HG03045 (cell line): ENCODE measurements around the gene ZNF316.
"Not testable (repeated sequence)": the region's sequence is repeated elsewhere in the genome, so short reads cannot be mapped to it uniquely, and the experiment has no call there.

Experiments used
- ATAC-seq: cut with Tn5 transposase; IDR thresholded peaks from one replicate; pipeline ENCODE4 v1.9.1; 2021; ENCODE audit warnings: mild to moderate bottlenecking, moderate library complexity; ENCODE audit not compliant: unreplicated experiment

ZNF316 gene

GRCh38 chr7:6621195-6622133 lies 15.7 kb upstream of the ZNF316 start:
- no peak for ATAC-seq

DNA sequence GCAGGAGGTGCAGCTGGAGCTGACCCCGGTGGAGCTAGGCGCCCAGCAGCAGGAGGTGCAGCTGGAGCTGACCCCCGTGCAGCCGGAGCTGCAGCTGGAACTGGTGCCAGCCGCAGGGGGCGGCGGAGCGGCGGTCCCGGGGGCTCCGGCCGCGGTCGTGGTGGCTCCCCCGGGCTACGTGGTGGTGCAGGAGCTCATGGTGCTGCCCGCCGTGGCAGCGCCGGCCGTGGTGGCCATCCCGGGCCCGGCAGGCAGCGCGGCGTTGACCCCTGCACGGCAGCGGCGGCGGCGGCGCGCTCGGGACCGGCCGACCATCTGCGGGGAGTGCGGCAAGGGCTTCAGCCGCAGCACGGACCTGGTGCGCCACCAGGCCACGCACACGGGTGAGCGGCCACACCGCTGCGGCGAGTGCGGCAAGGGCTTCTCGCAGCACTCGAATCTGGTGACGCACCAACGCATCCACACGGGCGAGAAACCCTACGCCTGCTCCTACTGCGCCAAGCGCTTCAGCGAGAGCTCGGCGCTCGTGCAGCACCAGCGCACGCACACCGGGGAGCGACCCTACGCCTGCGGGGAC lies 14.9 kb upstream of the ZNF316 start:
- no peak for ATAC-seq

DNA sequence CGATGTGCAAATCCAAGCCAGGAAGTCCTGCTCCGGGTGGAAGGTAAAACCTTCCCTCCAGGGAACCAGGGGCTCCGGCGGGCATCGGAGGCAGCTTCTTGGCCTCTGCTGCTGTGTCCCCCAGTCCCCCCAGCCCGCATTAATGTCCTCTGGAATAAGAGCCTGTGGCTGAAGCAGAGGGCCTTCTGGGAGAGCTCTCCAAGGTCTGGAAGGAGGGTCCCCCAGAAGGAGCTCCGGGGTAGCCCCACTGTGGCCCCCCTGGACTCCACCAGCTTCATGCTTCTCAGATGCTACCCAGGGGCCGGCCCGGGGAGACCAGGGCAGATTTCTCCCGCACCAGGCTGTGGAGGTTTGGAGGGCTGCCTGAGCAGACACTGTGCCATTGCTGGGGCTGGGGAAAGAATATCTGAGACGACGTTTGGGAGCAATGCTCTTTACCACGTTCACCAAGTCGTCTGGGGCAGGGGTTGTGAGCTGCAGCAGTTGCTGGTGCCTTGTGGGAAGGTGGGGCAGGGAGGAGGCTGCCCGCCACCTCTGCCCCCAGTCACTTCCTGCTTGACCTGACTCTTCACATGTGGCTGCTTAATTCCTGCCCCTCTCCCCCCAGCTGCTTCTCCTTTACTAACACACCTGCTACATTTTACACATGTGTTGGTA lies 13.4 kb upstream of the ZNF316 start:
- ATAC-seq, result no peak

GRCh38 chr7:6624246-6624611 lies 12.9 kb upstream of the ZNF316 start:
- no peak for ATAC-seq

GRCh38 chr7:6628045-6628444 lies 9.1 kb upstream of the ZNF316 start:
- ATAC-seq, result no peak

- no peak for ATAC-seq
Measured at GRCh38 chr7:6630007-6630849, 6.9 kb upstream of the ZNF316 start.

GRCh38 chr7:6631605-6632004 lies 5.5 kb upstream of the ZNF316 start:
- no peak for ATAC-seq

- no peak for ATAC-seq
Measured at GRCh38 chr7:6634021-6634420, 3.1 kb upstream of the ZNF316 start.

DNA sequence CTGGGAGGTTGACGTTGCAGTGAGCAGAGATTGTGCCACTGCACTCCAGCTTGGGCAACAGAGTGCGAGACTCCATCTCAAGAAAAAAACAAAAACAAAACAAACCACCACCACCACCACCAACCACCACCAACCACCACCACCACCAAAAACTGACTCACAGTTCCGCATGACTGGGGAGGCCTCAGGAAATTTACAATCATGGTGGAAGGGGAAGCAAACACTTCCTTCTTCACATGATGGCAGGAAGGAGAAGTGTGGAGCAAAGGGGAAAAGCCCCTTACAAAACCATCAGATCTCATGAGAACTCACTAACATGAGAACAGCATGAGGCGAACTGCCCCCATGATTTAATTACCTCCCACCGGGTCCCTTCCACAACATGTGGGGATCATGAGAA lies 2.1 kb upstream of the ZNF316 start:
- ATAC-seq, result not testable (repeated sequence)

GRCh38 chr7:6637544-6638229 lies 569 bp downstream of the ZNF316 start:
- peak; percentile 69 for ATAC-seq

- no peak for ATAC-seq
Measured at GRCh38 chr7:6639032-6639431, 1.9 kb downstream of the ZNF316 start.

- no peak for ATAC-seq
Measured at GRCh38 chr7:6639627-6640026, 2.5 kb downstream of the ZNF316 start.

DNA sequence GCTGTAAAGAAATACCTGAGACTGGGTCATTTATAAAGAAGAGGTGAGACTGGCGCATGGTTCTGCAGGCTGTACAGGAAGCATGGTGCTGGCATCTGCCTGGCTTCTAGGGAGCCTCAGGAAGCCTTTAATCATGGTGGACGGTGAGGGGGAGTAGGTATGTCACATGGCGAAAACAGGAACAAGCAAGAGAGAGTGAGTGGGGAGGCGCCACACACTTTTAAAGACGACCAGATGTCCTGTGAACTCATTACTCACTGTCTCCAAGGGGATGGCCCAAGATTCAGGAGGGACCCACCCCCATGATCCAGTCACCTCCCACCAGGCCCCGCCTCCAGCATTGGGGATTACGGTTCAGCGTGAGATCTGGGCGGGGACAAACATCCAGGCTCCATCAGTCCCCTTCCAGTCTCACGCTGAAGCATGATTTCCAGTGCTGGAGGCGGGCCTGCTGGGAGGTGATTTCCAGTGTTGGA lies 3.2 kb downstream of the ZNF316 start:
- ATAC-seq, result no peak

- no peak for ATAC-seq
Measured at GRCh38 chr7:6641305-6642035, 4.4 kb downstream of the ZNF316 start.

- ATAC-seq, result no peak
Measured at GRCh38 chr7:6642239-6642839, 5.2 kb downstream of the ZNF316 start.

- ATAC-seq, result no peak
Measured at GRCh38 chr7:6642861-6643640, 5.9 kb downstream of the ZNF316 start.

- no peak for ATAC-seq
Measured at GRCh38 chr7:6643915-6644625, 7.0 kb downstream of the ZNF316 start.

- ATAC-seq, result no peak
Measured at GRCh38 chr7:6644728-6645127, 7.6 kb downstream of the ZNF316 start.
